HG03175 (cell line): ENCODE results near the gene CHCHD10.

ENCODE experiments used
- ATAC-seq: cut with Tn5 transposase; IDR thresholded peaks from one replicate; pipeline ENCODE4 v1.9.1; 2021; ENCODE audit warnings: mild to moderate bottlenecking, moderate library complexity; ENCODE audit not compliant: unreplicated experiment

CHCHD10 gene

GRCh38 chr22:23767673-23768548 is at the start of gene CHCHD10:
TSS of gene CHCHD10 (minus strand) at chr22:23767972. CDS start at chr22:23767874, 98 bp downstream.
- ATAC-seq: peak; percentile 57

GRCh38 chr22:23817146-23817545 is 49.4 kb upstream of the CHCHD10 start:
- no peak for ATAC-seq

DNA sequence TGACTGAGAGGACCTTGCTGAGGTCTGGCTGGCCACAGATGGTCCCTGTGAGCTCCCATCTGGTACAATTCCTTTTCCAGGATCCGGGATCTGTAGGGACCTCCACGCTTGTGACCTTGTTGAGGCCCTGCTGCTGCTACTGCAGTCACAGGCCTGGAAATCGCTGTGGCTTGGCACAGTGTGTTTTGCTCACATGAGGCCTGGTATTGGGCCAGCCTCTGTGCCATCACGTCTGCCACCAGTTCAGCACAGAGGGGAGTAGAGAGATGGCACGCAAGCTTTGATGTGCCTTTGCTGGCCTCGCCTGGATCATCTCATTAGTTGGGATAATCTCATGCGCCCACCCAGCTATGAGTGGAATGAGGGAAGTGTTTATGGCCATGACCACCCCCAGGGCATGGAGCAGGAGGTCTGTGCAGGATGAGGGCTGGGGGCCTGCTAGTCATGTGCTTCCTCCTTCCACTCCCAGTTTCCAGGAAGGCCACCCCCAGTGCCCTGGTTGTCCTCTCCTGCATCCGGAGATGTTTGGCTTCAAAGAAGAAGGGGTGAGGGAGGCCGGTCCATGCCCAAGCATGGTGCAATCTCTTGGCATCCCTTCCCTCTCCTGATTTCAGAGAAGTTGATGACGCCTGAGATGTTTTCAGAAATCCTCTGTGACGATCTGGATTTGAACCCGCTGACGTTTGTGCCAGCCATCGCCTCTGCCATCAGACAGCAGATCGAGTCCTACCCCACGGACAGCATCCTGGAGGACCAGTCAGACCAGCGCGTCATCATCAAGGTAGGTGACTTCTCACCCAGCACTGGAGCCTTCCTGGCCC is 48.6 kb upstream of the CHCHD10 start:
- ATAC-seq: no peak

- no peak for ATAC-seq
Measured at GRCh38 chr22:23815541-23816155, 47.9 kb upstream of the CHCHD10 start.

GRCh38 chr22:23812378-23812777 is 44.6 kb upstream of the CHCHD10 start:
- no peak for ATAC-seq

DNA sequence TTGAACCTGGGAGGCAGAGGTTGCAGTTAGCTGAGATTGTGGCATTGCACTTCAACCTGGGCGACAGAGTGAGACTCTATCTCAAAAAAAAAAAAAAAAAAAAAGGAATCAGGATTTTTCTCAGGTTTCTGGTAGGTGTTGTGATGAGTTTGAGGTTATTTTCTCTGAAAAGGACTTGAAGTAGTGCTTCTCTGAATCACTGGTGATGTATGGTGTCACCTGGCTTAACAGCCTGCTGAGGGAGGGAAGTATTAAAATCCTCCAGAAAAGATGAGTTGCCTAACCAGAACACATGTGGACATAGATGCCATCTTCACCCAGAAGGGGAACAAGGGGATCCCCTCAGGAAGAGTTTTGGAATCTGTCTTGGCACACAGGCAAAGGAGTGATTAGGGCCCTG is 39.1 kb upstream of the CHCHD10 start:
- ATAC-seq: no peak

GRCh38 chr22:23804781-23805291 is 37.1 kb upstream of the CHCHD10 start:
- no peak for ATAC-seq

- ATAC-seq: no peak
Measured at GRCh38 chr22:23803001-23803819, 35.4 kb upstream of the CHCHD10 start.

GRCh38 chr22:23801886-23802377 is 34.2 kb upstream of the CHCHD10 start:
- no peak for ATAC-seq

DNA sequence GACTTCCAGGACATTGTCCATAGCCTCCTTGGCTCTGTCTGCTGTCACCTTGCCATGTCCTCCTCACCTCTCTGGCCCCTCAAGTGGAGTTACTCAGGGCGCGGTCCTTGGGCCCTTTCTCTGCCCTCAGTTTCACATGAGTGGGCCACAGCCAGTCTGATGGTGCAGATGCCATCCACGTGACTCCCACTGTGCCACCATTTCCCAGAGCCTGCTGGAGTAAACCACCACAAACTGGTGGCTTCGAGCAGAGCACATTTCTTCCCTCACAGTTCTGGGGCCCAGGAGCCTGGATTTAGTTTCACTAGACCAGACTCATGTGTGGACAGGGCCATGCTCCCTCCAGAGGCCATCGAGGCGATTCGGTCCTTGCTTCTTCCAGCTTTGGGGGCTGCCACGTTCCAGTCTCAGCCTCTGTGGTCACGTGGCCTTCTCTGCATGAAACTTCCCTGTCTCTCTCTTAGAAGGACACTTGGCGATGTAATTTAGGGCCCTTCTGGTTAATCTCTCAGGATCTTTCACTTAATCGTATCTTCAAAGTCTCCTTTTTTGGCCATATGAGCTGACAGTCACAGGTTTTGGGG is 33.6 kb upstream of the CHCHD10 start:
- ATAC-seq: no peak

GRCh38 chr22:23800297-23801237 is 32.8 kb upstream of the CHCHD10 start:
- peak; percentile 58 for ATAC-seq

GRCh38 chr22:23796461-23796860 is 28.7 kb upstream of the CHCHD10 start:
- no peak for ATAC-seq

DNA sequence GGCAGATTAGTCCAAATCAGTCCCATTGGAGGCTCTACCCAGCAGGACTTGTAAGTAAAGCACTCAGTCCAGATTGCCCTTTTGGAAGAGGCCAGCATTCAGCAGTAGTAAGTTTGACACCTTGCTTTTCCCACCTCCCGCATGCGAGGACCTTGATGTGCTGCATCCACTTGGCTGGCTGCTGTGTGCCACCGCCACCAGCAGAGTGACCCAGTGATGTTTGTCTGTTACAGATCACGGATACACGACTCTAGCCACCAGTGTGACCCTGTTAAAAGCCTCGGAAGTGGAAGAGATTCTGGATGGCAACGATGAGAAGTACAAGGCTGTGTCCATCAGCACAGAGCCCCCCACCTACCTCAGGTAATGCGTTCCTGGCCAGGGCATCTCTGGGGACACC is 25.6 kb upstream of the CHCHD10 start:
- no peak for ATAC-seq

- no peak for ATAC-seq
Measured at GRCh38 chr22:23791738-23792645, 24.2 kb upstream of the CHCHD10 start.

GRCh38 chr22:23790819-23791737 is 23.3 kb upstream of the CHCHD10 start:
- ATAC-seq: no peak

- ATAC-seq: no peak
Measured at GRCh38 chr22:23789638-23790037, 21.9 kb upstream of the CHCHD10 start.

DNA sequence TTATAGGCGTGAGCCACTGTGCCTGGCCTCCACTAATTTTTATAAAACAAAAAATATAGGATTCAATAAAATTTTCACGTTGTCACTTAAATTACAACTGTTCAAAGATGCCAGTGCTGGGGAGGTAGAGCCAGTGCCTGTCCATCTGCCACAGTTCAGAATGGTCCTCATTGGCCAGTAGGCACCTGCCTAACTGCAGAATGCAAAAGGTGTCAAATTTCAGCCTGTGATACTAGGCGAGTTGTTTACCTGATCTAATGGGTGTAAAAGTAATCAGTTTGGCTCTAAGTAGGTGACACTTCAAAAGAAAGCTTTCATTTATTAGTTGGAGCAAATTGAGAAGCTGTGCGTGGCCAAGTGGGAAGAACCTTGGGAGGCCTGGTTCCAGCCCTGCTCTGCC is 21.3 kb upstream of the CHCHD10 start:
- ATAC-seq: no peak
